Gastroesophageal sphincter (tissue), 2 donors: ENCODE measurements around the gene CYP1A2.

Experiments used
- EP300 ChIP-seq: sonication (generic); formaldehyde crosslinking; IDR thresholded peaks from one replicate; pipeline ENCODE4 v1.6.1; 2017; ENCODE audit warnings: antibody characterized with exemption, mild to moderate bottlenecking
- POLR2A ChIP-seq, 2 donors: fragments of 450-650 bp; IDR thresholded peaks; one replicate each; pipeline ENCODE4 v1.6.1; 2017; ENCODE audit warnings: antibody characterized with exemption in 2 of 2, mild to moderate bottlenecking in 2 of 2, moderate library complexity in 1 of 2

DNA sequence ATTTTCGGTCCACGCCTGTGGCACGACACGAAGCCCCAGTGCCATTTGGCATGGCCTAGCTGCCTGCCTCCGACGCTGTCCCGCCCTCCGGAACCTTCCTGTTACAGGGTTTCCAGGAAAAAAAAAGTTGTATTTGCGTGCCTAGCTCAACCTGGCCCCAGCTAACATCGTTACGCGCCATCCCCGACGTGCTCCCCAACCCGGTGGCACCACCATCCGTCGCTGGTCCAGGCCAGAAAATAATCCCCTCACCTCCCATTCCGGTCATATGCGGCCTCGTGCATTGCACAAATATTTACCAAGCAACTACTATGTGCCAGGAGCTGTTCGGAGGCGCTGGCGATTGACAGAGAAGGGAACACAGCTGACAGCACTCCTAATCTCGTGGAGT is 21.9 kb upstream of the CYP1A2 start:
- TF ChIP-seq POLR2A (IDR thresholded peaks at IDR 0.05) (no peak), EP300 (no peak)
